ENCODE data around the gene LETM1.

- TF ChIP-seq CTCF (IDR thresholded peaks at IDR 0.05) (no peak), POLR2A (IDR thresholded peaks at IDR 0.05) (no peak)
These were observed 21.7 kb downstream of the LETM1 start for GRCh38 chr4:1834047-1834775.
